CD14-positive monocyte (primary cell): ENCODE results near the gene RBM28. TPM values are rescaled to one million over a fixed set of nuclear protein-coding genes. Genes with fewer than 3 reads are reported as not detected.

ENCODE experiments used
- DNase-seq, 3 donors: peaks; one replicate each; pipeline ENCODE4 v3.0.0-alpha.2; 2011 to 2022
- H2AFZ ChIP-seq: 2 replicates; pipeline ENCODE4 v1.6.0; 2012; ENCODE audit warnings: mild to moderate bottlenecking, low read depth, low read length, inconsistent platforms; ENCODE audit not compliant: insufficient read depth, poor library complexity, severe bottlenecking
- H3K27ac ChIP-seq, 2 donors: 1 replicate in 1 of 2; 2 replicates in 1 of 2; pipeline ENCODE4 v1.5.1; 2012 to 2013; ENCODE audit warnings: low read length in 2 of 2, control low read depth in 1 of 2, inconsistent platforms in 1 of 2, low read depth in 1 of 2, mild to moderate bottlenecking in 1 of 2
- H3K27me3 ChIP-seq, 2 donors: one replicate each; pipeline versions ENCODE4 v1.6.0 to v1.6.1; 2011 to 2013; ENCODE audit warnings: low read length in 2 of 2; ENCODE audit not compliant: control insufficient read depth in 2 of 2, insufficient read depth in 2 of 2
- H3K36me3 ChIP-seq, 2 donors: replicated peaks in 1 of 2; 1 replicate in 1 of 2; 2 replicates in 1 of 2; pipeline versions ENCODE4 v1.5.1 to v1.6.1; 2012 to 2013; ENCODE audit warnings: low read length in 2 of 2, control low read depth in 1 of 2, inconsistent platforms in 1 of 2, mild to moderate bottlenecking in 1 of 2; ENCODE audit not compliant: insufficient read depth in 2 of 2, control insufficient read depth in 1 of 2
- H3K4me1 ChIP-seq, 2 donors: 1 replicate in 1 of 2; 2 replicates in 1 of 2; pipeline versions ENCODE4 v1.5.1 to v1.6.1; 2012 to 2013; ENCODE audit warnings: low read length in 2 of 2, control low read depth in 1 of 2, inconsistent platforms in 1 of 2, mild to moderate bottlenecking in 1 of 2, moderate library complexity in 1 of 2; ENCODE audit not compliant: insufficient read depth in 2 of 2, control insufficient read depth in 1 of 2
- H3K4me2 ChIP-seq: replicated peaks from 2 replicates; pipeline ENCODE3; 2012; ENCODE audit warnings: low read length, moderate library complexity, mild to moderate bottlenecking; ENCODE audit not compliant: poor library complexity, severe bottlenecking; ENCODE audit errors: extremely low read depth
- H3K4me3 ChIP-seq, 3 experiments: fragments of 200-600 bp in 1 of 3; sonication (generic) in 1 of 3; replicated peaks in 1 of 3; 1 replicate in 2 of 3; 2 replicates in 1 of 3; pipeline ENCODE4 v1.5.1; 2011 to 2013; ENCODE audit warnings: low read length in 3 of 3, mild to moderate bottlenecking in 3 of 3, control low read depth in 2 of 3, low read depth in 2 of 3, inconsistent platforms in 1 of 3, moderate library complexity in 1 of 3
- H3K79me2 ChIP-seq: 2 replicates; pipeline ENCODE4 v1.6.0; 2012; ENCODE audit warnings: mild to moderate bottlenecking, control low read depth, inconsistent platforms, low read length, moderate library complexity; ENCODE audit not compliant: insufficient read depth
- H3K9ac ChIP-seq: 2 replicates; pipeline ENCODE4 v1.6.0; 2017; ENCODE audit warnings: low read length, mild to moderate bottlenecking; ENCODE audit not compliant: insufficient read depth, poor library complexity, severe bottlenecking
- H3K9me3 ChIP-seq, 2 donors: replicated peaks in 1 of 2; 1 replicate in 1 of 2; 2 replicates in 1 of 2; pipeline versions ENCODE4 v1.5.1 to v1.6.1; 2012 to 2013; ENCODE audit warnings: low read length in 2 of 2, control low read depth in 1 of 2; ENCODE audit not compliant: control insufficient read depth in 1 of 2, insufficient read depth in 1 of 2
- H4K20me1 ChIP-seq: 2 replicates; pipeline ENCODE4 v1.6.0; 2012; ENCODE audit warnings: mild to moderate bottlenecking, low read length, control low read depth, moderate library complexity; ENCODE audit not compliant: insufficient read depth
- H3K27ac Mint-ChIP-seq, 7 donors: one replicate each; pipeline ENCODE4 v1.8.0; 2020; ENCODE audit warnings: mild to moderate bottlenecking in 7 of 7, mixed read lengths in 7 of 7, moderate library complexity in 6 of 7, inconsistent platforms in 2 of 7
- H3K27me3 Mint-ChIP-seq, 3 donors: one replicate each; pipeline ENCODE4 v1.8.0; 2021 to 2022; ENCODE audit warnings: low read depth in 3 of 3, mild to moderate bottlenecking in 3 of 3, mixed read lengths in 3 of 3, moderate library complexity in 3 of 3, inconsistent platforms in 1 of 3
- H3K36me3 Mint-ChIP-seq, 2 donors: one replicate each; pipeline ENCODE4 v1.8.0; 2020; ENCODE audit warnings: mixed read lengths in 2 of 2, inconsistent platforms in 1 of 2, mild to moderate bottlenecking in 1 of 2
- H3K4me1 Mint-ChIP-seq: one replicate; pipeline ENCODE4 v1.8.0; 2020; ENCODE audit warnings: mild to moderate bottlenecking, mixed read lengths
- H3K4me3 Mint-ChIP-seq, 2 donors: one replicate each; pipeline ENCODE4 v1.8.0; 2020; ENCODE audit warnings: mild to moderate bottlenecking in 2 of 2, mixed read lengths in 2 of 2, moderate library complexity in 1 of 2
- H3K9me3 Mint-ChIP-seq, 7 donors: one replicate each; pipeline ENCODE4 v1.8.0; 2020 to 2022; ENCODE audit warnings: mixed read lengths in 7 of 7, mild to moderate bottlenecking in 6 of 7, moderate library complexity in 6 of 7, inconsistent platforms in 2 of 7
- WGBS: methylation state at CpG from one replicate; pipeline ENCODE4 v1.1.5; 2013; ENCODE audit warnings: missing lambda C conversion rate; ENCODE audit not compliant: insufficient coverage; 5-methylcytosine and 5-hydroxymethylcytosine counted together
- intact Hi-C, 2 donors: fragments of 100-400 bp; cut with micrococcal nuclease; formaldehyde crosslinking; loops; one replicate each; pipeline versions ENCODE4 v1.15.0 to v1.15.1; 2023
- polyA plus RNA-seq, 3 donors: library from polyadenylated mRNA; depleted of rRNA in 1 of 3; unstranded in 2 of 3; stranded (reverse) in 1 of 3; fragments of 300-500 nt in 2 of 3; fragments of >200 nt in 1 of 3; fragmentation: Illumina TruSeq in 2 of 3; gene quantifications; 1 replicate in 2 of 3; 2 replicates in 1 of 3; pipeline ENCODE4 v1.2.3, GENCODE V29; 2012 to 2021
- TF ChIP-seq, protein P1 (sequence below): fragments of 200-600 bp; IDR thresholded peaks from one replicate; pipeline ENCODE4 v1.8.0; 2022; ENCODE audit warnings: antibody characterized with exemption, mild to moderate bottlenecking

RBM28 gene
- polyA plus RNA-seq, 3 donors, result 4.0 to 14.4 (median 4.9) TPM

DNA sequence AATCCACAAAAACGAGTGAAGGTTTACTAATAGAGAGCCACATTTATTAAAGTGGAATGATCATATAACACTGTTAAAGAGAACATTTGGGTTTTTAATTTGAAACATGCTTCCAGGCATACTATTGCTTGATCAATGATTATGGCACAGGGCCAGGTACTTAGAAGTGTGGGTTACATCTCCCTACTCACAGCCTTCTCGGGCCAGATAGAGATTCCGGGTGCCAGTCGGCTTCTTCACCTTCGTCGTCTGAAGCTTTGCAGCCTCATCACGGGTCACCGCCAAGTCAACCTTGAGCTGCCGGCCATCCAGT lies 19.4 kb downstream of the RBM28 start:
- Histone ChIP-seq H3K9me3 (no peaks in the 10 kb centered on the region), H3K4me1 (no peaks in the 10 kb centered on the region), H4K20me1 (no peaks in the 10 kb centered on the region), H3K27ac (no peak overlapping the region), H3K79me2 (no peaks in the 10 kb centered on the region), H3K27me3 (no peaks in the 10 kb centered on the region), H2AFZ (no peak overlapping the region), H3K4me2 (no peak overlapping the region), H3K4me3 (no peak overlapping the region), H3K9ac (no peak overlapping the region), H3K36me3 (peaks cover 63 to 95% of the 10 kb centered on the region in 2 donors)
- H3K27ac Mint-ChIP-seq, result no peak overlapping the region
- H3K27me3 Mint-ChIP-seq, result peaks cover 0 to 3% (median 0%) of the 10 kb centered on the region in 3 donors
- WGBS, result 99% methylated on average over 8 of the region's 9 CpGs
- TF ChIP-seq, protein P1, sequence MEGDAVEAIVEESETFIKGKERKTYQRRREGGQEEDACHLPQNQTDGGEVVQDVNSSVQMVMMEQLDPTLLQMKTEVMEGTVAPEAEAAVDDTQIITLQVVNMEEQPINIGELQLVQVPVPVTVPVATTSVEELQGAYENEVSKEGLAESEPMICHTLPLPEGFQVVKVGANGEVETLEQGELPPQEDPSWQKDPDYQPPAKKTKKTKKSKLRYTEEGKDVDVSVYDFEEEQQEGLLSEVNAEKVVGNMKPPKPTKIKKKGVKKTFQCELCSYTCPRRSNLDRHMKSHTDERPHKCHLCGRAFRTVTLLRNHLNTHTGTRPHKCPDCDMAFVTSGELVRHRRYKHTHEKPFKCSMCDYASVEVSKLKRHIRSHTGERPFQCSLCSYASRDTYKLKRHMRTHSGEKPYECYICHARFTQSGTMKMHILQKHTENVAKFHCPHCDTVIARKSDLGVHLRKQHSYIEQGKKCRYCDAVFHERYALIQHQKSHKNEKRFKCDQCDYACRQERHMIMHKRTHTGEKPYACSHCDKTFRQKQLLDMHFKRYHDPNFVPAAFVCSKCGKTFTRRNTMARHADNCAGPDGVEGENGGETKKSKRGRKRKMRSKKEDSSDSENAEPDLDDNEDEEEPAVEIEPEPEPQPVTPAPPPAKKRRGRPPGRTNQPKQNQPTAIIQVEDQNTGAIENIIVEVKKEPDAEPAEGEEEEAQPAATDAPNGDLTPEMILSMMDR, result no peak
- peaks cover 80 to 88% of the 10 kb centered on the region in 2 donors for H3K36me3 Mint-ChIP-seq
- no peaks in the 10 kb centered on the region for H3K9me3 Mint-ChIP-seq
- DNase-seq, result no peak
- intact Hi-C loops, result loop anchor here (5.0 to 10.0 kb wide), 2 partner anchors 617 to 620 kb away; no protein-coding TSS in a partner anchor
- peaks cover 2% of the 10 kb centered on the region for H3K4me1 Mint-ChIP-seq
- H3K4me3 Mint-ChIP-seq, result no peak overlapping the region

DNA sequence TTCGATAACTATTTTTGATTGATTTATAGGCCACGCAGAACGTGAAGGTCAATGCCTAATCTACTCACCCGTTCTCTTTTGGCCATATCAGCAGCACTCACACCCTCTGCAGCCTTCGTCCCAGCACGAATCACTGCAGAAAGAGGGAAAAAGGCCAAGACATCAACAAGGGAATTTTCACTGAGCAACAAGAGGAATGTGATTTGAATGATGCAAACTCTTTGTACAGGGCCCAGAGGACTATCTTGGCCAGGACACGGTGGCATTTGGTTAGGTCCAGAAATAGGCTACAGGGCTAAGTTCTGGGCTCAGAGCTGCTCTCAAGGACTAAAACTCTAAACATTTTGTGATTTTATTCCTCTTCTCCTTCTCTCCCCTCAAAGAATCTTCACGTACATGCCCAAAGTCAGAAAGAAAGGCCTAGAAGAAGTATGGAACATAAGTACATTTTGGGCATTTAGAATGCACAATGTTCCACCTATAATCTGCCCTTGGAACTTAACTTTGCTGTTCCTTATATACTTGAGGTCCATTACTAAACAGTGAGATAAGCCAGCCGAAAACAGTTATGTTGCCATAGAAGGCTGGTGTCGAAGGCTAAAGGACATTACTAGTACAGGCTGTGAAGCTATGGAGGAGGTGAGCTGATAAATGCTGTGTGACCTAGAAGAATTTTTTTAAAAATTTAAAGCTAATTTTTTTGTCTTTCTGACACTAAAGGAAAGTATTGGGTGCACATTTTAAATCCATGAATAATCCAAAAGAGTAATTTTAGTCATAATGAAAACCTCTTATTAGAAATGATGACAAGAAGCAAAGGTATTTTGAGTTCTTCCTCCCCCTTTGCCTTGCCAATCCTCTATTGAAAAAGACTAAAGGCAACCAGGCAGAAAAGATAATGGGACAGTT lies 20.0 kb downstream of the RBM28 start:
- peak overlapping the region in 3 of 7 donors; percentile 28 to 46 (median 30) for H3K27ac Mint-ChIP-seq
- H3K9me3 ChIP-seq, result no peaks in the 10 kb centered on the region
- no peak overlapping the region for H3K9ac ChIP-seq
- 100% methylated on average over 2 of the region's 10 CpGs for WGBS
- no peak overlapping the region for H3K4me3 ChIP-seq
- no peaks in the 10 kb centered on the region for H3K79me2 ChIP-seq
- H4K20me1 ChIP-seq, result no peaks in the 10 kb centered on the region
- H2AFZ ChIP-seq, result no peak overlapping the region
- TF ChIP-seq, protein P1, result no peak
- H3K4me1 Mint-ChIP-seq, result peaks cover 2% of the 10 kb centered on the region
- H3K27me3 Mint-ChIP-seq, result peaks cover 0 to 3% (median 0%) of the 10 kb centered on the region in 3 donors
- no peaks in the 10 kb centered on the region for H3K9me3 Mint-ChIP-seq
- peaks cover 84 to 85% of the 10 kb centered on the region in 2 donors for H3K36me3 Mint-ChIP-seq
- H3K27me3 ChIP-seq, result no peaks in the 10 kb centered on the region
- no peak overlapping the region for H3K4me2 ChIP-seq
- no peak overlapping the region for H3K4me3 Mint-ChIP-seq
- peaks cover 64 to 95% of the 10 kb centered on the region in 2 donors for H3K36me3 ChIP-seq
- H3K4me1 ChIP-seq, result no peaks in the 10 kb centered on the region
- no peak overlapping the region for H3K27ac ChIP-seq
- intact Hi-C loops, result loop anchor here (5.0 to 10.0 kb wide), 2 partner anchors 616 to 619 kb away; no protein-coding TSS in a partner anchor
- DNase-seq, result no peak
